ENCODE measurements around the gene PVALB. TPM values are rescaled to one million over a fixed set of nuclear protein-coding genes. Genes with fewer than 3 reads are reported as not detected.
A peak's percentile ranks its signal among the peaks of the same experiment; 100 is the strongest.

PVALB gene
- total and polyA plus RNA-seq, 2 donors (not counting 1 experiment from before 2014, with no cell fraction given), result not detected

DNA sequence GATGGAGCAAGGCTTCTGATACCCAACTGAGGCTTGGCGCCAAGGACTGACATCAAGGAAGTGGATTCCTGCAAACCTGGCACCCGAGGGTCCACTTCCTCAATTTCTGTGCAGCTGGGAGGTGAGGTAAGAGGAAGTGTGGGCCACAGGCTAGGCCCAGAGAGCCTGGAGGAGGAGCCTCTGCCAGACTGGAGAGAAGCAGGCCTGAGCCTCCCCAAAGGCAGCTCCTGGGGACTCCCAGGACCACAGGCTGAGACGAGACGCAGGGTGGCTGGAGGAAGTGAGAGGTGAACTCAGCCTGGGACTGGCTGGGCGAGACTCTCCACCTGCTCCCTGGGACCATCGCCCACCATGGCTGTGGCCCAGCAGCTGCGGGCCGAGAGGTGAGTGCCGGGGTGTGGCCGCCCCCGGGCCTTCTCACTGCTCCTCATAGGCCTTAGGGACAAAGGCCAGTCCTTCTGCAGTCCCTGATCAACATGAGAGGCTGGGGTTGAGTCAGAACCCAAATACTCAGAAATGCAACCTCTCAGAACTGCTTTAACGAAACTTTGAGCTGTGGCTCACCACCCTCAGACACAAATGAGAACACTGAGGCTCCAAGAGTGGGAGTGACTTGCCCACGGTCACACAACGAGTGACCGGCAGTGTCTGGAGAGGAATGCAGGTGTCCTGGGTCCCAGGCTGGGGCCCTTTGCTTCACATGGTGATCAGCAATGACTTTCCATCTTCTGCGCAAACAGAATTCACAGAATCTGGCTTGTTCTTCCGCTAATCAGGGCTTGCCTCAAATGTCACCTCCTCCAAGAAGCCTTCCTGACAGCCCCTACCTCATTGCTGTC, 44.2 kb upstream of the PVALB start, which contains the start of gene NCF4:
TSS of gene NCF4 (plus strand) at position 186 of the 839 bp plus-strand sequence. CDS start at position 352, 166 bp downstream.
- 15% methylated on average over 16 of the region's 17 CpGs for WGBS (ENCODE audit: insufficient coverage)
- Mint-ChIP-seq H3K27ac (peak within 1 kb of the TSS; percentile 95), H3K4me1 (peaks cover 66% of the 10 kb centered on the region), H3K27me3 (no peaks in the 10 kb centered on the region), H3K9me3 (ENCODE audit: insufficient read depth) (no peaks in the 10 kb centered on the region), H3K4me3 (peak within 1 kb of the TSS; percentile 82)
- H3K4me1 ChIP-seq (ENCODE audit: control insufficient read depth in 2 of 2, insufficient read depth in 2 of 2, low read length in 2 of 2), result peaks cover 37 to 58% of the 10 kb centered on the region in 2 donors
- H3K36me3 ChIP-seq (replicated peaks in 1 of 2; ENCODE audit: control extremely low read depth in 1 of 2, control insufficient read depth in 1 of 2, extremely low read depth in 1 of 2, insufficient read depth in 2 of 2, low read length in 1 of 2), result peaks cover 0 to 26% of the 10 kb centered on the region in 2 experiments
- H3K4me3 ChIP-seq (ENCODE audit: control extremely low read depth in 1 of 5, extremely low read depth in 1 of 5, insufficient read depth in 1 of 5, low read depth in 2 of 5, low read length in 4 of 5), result peak within 1 kb of the TSS; percentile 57 to 88 (median 60)
- CTCF ChIA-PET, result interaction anchor here (0.5 to 12.0 kb wide), 10 partner anchors 21 to 672 kb away, joined by 3 to 115 read pairs (median 4); partner anchors contain the start of gene CSF2RB
- intact Hi-C loops (cut with micrococcal nuclease), result loop anchor here (1.0 to 2.0 kb wide), 4 partner anchors 52 to 117 kb away; partner anchors contain the start of genes CSF2RB and IFT27
- no peaks in the 10 kb centered on the region for H3K9me3 ChIP-seq (ENCODE audit: control extremely low read depth in 1 of 3, control insufficient read depth in 2 of 3, insufficient read depth in 1 of 3, low read length in 2 of 3)
- ATAC-seq (ENCODE audit: low read depth), result peak; percentile 84
- peak within 1 kb of the TSS; percentile 72 for H3K9ac ChIP-seq (ENCODE audit: low read length)
- TF ChIP-seq, protein P1, sequence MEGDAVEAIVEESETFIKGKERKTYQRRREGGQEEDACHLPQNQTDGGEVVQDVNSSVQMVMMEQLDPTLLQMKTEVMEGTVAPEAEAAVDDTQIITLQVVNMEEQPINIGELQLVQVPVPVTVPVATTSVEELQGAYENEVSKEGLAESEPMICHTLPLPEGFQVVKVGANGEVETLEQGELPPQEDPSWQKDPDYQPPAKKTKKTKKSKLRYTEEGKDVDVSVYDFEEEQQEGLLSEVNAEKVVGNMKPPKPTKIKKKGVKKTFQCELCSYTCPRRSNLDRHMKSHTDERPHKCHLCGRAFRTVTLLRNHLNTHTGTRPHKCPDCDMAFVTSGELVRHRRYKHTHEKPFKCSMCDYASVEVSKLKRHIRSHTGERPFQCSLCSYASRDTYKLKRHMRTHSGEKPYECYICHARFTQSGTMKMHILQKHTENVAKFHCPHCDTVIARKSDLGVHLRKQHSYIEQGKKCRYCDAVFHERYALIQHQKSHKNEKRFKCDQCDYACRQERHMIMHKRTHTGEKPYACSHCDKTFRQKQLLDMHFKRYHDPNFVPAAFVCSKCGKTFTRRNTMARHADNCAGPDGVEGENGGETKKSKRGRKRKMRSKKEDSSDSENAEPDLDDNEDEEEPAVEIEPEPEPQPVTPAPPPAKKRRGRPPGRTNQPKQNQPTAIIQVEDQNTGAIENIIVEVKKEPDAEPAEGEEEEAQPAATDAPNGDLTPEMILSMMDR (IDR thresholded peaks at IDR 0.05), result no peak
- no peak for TF ChIP-seq EZH2 (IDR thresholded peaks at IDR 0.05; ENCODE audit: borderline replicate concordance, insufficient read depth, low read depth, low read length, poor library complexity, severe bottlenecking)
- POLR2A ChIA-PET, result interaction anchor here (0.6 to 3.1 kb wide), 4 partner anchors 23 to 85 kb away, joined by 5 to 13 read pairs (median 8); partner anchors contain the start of gene IFT27
- H3K27ac ChIP-seq (ENCODE audit: low read length in 2 of 2), result peak within 1 kb of the TSS; percentile 95 to 96
- DNase-seq, result peak; percentile 91
- H4K20me1 ChIP-seq (ENCODE audit: control insufficient read depth, insufficient read depth, low read length, poor library complexity, severe bottlenecking), result peaks cover 14% of the 10 kb centered on the region
- H3K27me3 ChIP-seq (replicated peaks in 1 of 4; ENCODE audit: control extremely low read depth in 1 of 4, control insufficient read depth in 3 of 4, insufficient read depth in 4 of 4, low read length in 3 of 4), result no peaks in the 10 kb centered on the region
- H2AFZ ChIP-seq (ENCODE audit: insufficient read depth, low read depth, low read length, poor library complexity, severe bottlenecking), result peak within 1 kb of the TSS; percentile 70
- peak within 1 kb of the TSS; percentile 81 for H3K4me2 ChIP-seq (replicated peaks; ENCODE audit: low read depth, low read length, poor library complexity, severe bottlenecking)
- H3K79me2 ChIP-seq (ENCODE audit: control insufficient read depth, insufficient read depth, low read length), result peaks cover 37% of the 10 kb centered on the region
